GM18873 (cell line): ENCODE results near the gene MANF.
"Not testable (repeated sequence)": the region's sequence is repeated elsewhere in the genome, so short reads cannot be mapped to it uniquely, and the experiment has no call there.

Experiments
- ATAC-seq: cut with Tn5 transposase; IDR thresholded peaks from one replicate; pipeline ENCODE4 v1.9.1; 2021; ENCODE audit warnings: mild to moderate bottlenecking, moderate library complexity, moderate number of reproducible peaks; ENCODE audit not compliant: unreplicated experiment, low FRiP score

Gene MANF

DNA sequence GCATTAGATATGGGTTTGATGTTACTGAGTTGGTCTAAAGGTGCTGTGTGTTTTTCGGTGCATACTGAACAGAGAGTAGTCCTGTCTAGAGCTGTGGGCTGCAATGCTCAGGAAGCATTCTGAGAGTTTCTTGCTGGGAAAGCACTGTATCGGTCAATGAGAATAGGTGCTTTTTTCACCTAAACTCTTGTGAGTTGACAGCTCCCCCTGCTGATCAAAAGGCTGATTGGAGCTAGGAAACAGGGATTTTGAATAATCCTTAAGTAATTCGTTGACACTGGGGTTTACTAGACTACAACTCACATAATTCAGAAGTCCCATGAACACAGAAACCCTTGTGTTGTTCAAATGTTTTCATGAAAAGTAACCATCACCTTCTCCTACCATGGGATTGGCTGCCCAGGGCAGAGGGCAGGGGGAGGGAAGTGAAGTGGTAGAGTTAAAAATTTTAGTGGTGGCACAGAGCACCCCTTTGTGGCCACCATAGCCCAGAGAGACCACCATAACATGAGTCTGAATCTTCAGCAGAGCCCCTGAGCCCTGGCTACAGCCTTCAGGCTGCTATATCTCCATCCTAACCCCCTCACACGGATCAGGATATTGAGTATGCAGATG lies 13.0 kb upstream of the MANF start:
- ATAC-seq: no peak

DNA sequence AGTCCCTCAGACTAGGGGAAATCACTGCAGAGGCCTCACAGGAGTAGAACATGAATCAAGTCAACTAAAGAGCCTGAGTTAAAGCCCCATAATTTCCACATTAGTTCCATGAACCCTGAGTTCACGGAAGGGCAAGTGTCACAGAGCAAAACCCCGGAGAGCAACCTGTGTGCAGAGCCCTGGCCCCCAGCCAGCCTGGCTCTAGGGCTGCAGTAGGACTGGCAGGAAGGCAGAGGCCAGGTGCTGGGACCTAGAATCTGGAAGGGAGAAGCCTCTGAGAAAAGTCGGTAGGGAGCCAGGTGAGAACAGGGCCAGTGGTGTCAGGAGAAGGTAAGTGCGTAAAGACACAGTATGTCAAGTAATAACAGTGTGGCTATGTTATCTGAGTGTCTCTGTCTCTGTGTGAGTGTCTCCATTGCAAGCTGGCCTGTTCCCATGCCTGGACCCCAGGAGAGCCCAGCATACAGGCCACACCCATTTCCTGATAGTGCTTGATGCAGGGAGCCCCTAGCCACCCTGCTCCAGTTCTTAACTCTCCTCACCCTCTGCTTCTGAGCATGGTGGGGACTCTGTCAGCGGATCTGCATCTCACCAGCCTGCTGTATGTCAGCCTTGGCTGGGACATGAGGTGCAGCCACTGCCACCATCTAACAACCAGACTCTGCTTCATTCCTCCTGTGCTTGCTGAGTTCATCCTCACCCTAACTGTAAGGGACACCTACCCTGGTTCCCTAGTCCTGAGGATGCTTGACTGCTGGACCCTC lies 11.3 kb upstream of the MANF start:
- ATAC-seq: no peak

DNA sequence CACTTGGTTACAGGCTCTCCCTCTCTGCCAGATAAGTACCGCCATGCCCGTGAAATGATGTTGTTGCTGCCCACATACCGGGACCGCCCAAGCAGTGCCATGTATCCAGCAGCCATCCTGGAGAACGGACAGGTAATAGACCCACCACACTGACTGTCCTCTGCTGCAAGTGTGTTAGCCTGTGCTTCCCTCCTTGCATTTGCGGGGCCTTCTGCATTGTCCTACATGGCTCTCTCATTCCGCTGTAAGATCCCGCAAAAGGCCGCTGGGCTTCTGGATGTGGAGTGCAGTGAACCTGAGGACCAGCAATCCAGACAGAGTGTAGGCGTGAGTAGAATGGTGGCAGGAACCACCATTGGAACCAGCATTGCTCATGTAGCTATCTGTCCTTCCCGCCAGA lies 10.6 kb upstream of the MANF start:
- ATAC-seq: no peak

DNA sequence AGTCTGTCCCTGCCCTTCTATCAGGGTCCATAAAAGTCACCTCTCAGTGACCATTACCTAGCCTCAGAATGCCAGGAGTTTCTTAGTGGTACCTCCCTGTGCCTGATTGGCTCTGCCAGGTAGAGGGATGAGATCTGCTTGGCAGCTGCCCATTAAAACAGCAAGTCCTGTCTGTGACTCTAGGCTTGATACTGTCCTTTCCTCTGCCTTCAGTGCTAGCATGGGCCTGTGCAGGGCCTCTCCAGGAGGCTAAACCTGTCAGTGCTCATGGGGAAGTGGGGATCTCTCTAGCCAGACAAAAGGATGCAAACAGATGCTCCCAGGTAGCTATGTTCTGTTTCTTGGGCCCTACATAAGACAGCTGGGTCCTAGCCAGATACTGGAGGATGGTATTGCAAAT lies 10.0 kb upstream of the MANF start:
- no peak for ATAC-seq

DNA sequence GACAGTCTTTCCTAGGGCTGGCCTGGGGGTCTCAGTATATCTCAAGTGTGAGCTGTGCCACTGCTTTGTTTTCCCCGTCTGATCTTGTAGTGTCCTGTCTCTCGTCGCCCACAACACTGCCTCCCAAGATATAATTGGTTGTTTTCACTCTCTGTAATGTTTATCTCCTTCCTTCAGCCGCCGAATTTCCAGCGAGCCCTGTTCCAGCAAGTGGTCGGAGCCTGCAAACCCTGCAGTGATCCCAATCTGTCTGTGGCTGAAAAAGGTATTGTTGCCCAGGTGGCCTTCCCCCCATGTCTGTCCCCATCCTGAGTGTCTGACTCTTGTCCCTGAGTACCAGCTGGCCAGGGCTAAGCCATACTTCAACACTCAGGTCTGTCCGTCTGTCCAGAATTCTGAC lies 9.5 kb upstream of the MANF start:
- no peak for ATAC-seq

DNA sequence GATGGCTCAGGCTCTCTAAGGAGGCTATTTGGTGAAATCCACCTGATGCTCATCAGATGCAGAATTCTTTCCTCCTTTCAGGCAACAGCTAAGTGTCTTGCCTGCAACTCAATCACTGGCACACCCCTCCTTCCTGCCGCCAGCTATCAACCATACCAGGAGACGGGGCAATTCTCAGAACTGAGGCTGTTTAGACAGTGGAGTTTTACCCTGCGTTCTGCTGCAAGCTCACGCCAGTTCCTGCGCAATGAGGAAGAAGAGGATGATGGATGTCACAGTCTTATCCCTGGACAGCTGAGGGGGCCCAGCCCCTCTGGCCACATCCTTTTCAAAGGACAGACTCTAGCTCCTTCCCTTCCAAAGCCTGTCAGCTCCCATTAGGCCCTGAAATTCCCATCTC lies 7.0 kb upstream of the MANF start:
- ATAC-seq: no peak

DNA sequence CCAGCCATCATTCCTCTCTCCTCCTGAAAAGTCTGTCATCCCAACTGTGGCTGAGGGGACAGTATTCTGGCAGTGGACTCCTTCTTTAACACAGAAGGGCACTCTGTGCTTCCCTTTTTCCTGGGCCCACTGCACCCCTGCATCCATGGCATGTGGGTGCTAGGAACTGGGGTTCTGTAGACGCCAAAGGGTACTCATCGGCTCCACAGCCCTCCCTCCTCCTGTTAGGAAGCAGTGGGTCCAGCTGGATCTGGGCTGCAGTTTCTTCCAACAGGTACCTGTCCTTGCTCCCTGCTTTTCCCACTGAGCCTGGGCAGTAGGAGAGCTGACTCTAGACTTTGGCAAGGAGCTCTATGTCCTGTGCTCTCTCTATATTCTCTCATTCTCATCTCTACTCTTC lies 6.4 kb upstream of the MANF start:
- no peak for ATAC-seq

DNA sequence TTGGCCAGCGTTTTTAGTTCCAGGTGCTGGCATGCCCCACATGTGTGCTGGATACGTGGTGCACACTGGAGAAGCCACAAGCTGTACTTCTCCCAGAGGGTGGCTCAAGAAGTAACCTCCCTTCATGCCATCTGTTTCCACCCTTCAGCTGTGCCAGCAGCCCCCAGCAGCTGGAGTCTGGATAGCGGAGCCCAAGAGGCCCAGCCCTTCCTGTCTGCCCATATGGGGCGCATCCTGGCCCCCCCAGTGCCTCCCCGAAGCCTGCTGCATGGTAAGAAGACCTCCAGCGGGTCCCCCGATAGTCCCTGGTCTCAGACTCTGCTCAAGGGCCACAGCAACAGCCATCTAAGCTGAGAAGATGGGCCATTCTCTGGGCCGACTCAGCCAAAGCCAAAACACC lies 5.8 kb upstream of the MANF start:
- no peak for ATAC-seq

DNA sequence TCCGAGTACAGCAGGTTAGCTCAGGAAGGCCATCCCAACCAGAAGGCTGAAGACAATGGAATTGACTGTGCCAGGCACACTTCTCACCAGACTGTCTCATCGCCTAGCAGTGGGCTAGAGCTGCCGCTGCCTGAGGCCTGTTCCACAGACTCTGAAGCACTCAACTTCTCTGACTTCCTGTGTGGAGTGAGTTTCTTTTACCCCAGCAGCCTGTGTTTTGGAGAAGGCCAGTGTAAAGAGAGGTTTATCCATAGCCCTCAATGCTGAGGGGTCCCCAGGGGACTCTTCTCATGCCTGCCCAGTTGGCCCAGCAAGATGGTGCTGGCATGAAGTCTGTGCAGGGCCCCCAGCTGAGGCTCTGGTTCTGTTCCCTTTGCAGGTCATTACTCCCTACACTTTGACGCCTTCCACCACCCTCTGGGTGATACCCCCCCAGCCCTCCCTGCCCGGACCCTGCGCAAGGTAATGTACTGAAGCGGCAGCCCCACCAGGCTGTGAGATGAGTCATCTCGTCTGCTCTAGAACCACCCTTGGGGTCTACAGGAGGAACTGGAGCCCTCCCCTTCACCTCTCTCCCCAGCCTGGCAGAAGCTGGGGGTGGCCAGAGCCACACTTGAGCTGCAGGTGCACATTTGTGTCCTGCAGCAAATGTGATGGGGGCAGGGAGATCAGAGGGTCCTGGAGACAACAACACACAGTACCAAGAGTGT lies 5.2 kb upstream of the MANF start:
- ATAC-seq: no peak

DNA sequence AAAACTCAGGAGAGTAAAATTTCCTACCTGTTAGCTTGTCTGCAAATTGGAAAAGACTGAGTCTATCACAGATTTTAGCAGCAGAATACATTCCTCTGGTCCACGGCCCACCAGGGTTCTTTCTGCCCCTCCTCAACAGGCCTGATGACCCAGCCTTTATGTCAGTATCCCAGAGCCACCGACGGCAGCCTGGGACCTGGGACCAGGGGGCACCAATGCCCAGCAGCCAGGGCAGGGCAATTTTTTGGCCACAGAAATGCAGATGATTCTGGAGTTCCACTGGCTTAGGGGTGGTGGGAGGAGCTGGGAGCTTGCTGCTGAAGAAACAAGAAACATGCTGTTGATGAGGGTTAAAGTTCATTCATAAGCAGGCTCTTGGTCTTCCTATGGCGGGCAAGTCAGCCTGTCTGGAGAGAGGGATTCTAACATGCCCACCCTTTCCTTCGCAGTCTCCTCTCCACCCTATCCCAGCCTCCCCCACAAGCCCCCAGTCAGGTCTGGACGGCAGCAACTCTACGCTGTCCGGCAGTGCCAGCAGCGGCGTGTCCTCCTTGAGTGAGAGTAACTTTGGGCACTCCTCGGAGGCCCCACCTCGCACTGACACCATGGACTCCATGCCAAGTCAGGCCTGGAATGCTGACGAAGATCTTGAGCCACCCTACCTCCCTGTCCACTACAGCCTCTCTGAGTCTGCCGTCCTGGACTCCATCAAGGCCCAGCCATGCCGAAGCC lies 4.3 kb upstream of the MANF start:
- no peak for ATAC-seq

DNA sequence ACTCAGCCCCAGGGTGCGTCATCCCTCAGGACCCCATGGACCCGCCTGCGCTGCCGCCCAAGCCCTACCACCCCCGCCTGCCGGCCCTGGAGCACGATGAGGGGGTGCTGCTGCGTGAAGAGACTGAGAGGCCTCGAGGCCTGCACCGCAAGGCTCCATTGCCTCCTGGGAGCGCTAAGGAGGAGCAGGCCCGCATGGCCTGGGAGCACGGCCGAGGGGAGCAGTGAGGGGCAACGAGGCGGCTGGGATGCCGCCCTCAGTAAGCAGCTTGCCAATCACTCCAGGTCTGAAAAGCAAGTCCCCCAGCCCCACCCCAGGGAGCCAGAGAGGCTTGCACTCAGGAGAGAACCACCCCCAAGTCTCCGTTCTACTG lies 3.8 kb upstream of the MANF start:
- no peak for ATAC-seq

DNA sequence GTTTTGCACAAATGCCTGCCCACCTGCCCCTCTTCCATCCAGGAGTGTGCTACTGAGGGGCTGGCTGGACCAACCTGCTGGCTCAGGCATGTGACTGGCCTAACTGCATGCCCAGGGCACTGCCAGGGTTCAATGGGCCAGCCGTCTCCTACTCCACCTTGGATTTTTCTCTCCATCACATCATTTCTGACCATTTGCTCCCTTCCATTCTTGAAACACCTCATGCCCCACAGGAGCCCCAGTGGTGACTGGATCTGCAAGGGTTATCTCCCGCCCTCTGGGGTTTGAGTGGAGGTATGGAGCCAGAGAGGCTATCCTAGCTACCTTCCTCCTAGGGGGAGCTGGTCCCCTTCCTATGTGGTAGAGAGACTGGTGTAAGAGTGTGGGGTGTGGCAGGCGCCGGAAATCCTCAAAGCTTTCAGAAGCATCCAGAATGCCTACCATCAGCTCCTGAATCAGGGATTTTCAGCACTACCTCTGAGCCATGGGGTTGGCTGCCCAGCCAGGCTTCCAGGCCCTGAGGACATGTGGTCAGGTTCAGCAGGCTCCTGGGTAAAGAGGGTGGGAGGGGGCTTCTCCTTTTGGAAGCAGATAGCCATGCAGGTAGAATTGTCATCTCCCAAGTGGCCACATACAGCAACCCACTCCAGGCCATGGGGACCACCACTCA lies 2.9 kb upstream of the MANF start:
- ATAC-seq: no peak

DNA sequence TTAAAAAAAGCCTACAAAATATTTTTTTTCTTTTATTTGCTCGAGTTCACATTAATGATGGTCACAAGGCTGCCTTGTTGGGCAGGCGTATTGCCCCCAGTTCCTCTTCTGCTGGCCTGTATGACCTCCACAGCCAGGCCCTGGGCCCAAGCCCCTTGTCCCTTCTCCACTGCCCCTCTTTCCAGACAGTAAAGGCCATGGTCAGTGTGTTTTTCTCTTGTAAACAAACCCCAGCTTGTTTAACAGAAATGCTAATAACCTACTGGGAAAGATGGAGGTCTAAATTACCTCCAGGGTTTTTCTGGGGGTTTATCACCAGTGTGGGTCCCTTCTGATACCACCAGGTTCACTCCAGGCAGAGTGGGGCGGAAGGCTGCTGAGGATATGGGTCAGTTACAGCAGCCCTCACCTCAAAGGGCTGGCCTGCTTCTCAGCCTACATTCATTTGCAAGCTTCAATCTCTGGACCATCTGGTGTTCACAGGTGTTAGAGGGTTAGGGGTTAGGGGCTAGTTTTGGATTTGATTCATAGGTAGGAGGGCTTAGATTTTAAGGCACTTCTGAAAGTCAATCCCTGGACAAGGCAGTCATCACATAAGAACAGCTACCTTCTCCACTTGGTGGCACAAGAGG lies 2.0 kb upstream of the MANF start:
- ATAC-seq: no peak

DNA sequence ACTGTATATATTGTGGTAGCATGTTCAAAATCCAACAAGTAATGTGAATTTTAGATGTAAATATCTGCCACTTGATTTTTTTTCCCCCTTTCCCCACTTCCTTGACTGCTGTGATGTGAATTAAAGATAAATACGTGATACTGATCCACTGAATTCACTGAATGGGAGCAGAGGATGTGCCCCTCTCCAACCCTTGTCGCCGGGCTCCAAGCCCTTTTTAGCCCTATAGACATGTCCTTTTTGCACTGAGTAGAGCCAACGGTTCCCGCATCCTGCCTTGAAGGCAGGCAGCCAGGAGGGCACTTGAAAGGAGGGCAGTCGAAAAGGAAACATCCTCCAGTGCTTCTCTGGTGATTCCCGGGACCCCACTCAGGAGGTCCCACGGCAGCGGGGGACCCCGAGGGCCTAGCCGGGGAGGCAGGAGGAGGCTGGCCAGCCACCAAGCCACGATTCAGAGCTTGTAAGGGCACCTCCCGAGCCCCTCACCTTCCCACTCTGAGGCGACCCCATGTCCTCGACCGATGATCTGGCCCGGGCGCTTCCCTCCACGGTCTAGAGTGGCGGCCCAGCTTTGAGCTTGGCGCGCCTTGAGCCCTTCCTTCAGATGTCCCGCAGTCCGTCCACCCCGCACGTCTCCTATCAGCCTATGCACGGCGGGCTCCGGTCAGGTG lies 901 bp upstream of the MANF start:
- peak; percentile 15 for ATAC-seq

DNA sequence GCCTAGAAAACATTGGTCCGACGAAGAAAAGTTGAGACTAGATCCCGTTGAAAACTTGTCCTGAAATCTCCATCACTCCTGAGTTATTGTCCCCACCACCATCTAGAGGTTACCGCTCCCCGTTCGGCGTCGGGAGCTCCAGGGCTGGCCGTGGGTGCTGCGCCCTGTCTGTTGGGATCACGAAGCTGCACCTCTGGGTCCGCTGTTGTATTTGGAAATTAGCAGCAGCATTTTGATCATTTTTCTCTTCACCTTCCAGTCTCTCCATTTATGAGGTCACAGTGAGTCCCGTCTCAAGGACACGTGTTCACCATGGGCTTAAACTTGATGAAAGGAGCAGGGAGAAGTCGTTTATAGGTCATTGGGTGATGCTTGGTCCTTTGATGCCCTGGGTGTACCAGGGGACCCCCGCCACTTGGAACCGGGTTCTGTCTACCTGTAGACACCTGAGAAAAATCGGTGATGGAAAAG lies 565 bp downstream of the MANF start:
- no peak for ATAC-seq

DNA sequence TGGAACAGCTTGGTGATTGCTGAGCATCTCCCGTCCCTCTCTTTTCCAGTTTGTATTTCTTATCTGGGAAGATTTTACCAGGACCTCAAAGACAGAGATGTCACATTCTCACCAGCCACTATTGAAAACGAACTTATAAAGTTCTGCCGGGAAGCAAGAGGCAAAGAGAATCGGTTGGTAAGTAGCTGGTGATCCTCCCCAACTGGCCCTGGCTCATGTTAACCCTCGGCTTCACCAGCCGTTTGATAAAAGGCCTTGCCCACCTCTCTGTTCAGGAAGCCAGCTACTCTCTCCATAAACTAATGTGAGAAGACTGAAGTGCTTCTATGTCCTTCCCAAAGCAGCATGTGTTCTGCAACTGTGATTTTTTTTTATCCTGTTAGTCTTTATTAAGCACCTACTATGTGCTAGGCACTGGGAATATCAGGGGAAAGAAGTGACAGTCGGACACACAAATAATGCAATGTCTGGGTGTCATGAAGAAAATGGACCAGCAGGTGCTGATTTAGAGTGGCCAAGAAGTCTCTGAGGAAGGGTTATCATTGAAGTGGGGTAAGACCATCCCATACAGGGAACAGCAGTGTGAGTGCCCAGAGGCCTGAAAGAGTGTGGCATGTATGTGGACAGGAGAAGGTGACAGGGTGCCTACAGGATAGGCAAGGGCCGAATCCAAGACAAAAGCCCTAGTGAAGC lies 1.2 kb downstream of the MANF start:
- no peak for ATAC-seq

DNA sequence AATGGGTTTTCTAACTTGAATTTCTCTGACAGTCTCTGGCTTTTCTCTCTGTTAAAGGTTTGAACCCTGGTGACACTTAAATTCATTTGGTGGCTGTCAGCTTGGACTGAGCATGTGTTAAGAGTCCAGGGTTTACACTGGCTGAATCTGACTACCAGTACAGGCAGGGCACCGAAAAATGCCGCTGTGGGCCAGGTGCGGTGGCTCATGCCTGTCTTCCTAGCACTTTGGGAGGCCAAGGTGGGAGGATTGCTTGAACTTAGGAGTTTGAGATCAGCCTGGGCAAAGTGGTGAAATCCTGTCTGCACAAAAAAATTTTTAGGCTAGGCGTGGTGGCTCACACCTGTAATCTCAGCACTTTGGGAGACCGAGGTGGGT lies 1.8 kb downstream of the MANF start:
- ATAC-seq: no peak

DNA sequence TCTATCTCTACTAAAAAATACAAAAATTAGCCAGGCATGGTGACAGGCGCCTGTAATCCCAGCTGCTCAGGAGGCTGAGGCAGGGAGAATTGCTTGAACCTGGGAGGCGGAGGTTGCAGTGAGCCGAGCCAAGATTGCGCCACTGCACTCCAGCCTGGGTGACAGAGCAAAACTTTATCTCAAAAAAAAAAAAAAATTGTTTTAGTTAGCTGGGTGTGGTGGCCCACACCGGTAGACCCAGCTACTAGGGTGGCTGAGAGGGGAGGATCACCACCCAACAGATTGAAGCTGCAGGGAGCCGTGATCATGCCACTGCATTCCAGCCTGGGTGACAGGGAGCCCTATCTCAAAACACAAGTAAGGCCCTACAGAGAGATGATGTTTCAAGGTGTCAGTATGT lies 2.2 kb downstream of the MANF start:
- ATAC-seq: not testable (repeated sequence)
